Measurements from ENCODE around the gene ABCA6.
A peak's percentile ranks its signal among the peaks of the same experiment; 100 is the strongest.

ABCA6 gene, protein sequence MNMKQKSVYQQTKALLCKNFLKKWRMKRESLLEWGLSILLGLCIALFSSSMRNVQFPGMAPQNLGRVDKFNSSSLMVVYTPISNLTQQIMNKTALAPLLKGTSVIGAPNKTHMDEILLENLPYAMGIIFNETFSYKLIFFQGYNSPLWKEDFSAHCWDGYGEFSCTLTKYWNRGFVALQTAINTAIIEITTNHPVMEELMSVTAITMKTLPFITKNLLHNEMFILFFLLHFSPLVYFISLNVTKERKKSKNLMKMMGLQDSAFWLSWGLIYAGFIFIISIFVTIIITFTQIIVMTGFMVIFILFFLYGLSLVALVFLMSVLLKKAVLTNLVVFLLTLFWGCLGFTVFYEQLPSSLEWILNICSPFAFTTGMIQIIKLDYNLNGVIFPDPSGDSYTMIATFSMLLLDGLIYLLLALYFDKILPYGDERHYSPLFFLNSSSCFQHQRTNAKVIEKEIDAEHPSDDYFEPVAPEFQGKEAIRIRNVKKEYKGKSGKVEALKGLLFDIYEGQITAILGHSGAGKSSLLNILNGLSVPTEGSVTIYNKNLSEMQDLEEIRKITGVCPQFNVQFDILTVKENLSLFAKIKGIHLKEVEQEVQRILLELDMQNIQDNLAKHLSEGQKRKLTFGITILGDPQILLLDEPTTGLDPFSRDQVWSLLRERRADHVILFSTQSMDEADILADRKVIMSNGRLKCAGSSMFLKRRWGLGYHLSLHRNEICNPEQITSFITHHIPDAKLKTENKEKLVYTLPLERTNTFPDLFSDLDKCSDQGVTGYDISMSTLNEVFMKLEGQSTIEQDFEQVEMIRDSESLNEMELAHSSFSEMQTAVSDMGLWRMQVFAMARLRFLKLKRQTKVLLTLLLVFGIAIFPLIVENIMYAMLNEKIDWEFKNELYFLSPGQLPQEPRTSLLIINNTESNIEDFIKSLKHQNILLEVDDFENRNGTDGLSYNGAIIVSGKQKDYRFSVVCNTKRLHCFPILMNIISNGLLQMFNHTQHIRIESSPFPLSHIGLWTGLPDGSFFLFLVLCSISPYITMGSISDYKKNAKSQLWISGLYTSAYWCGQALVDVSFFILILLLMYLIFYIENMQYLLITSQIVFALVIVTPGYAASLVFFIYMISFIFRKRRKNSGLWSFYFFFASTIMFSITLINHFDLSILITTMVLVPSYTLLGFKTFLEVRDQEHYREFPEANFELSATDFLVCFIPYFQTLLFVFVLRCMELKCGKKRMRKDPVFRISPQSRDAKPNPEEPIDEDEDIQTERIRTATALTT (N-terminal part only)

DNA sequence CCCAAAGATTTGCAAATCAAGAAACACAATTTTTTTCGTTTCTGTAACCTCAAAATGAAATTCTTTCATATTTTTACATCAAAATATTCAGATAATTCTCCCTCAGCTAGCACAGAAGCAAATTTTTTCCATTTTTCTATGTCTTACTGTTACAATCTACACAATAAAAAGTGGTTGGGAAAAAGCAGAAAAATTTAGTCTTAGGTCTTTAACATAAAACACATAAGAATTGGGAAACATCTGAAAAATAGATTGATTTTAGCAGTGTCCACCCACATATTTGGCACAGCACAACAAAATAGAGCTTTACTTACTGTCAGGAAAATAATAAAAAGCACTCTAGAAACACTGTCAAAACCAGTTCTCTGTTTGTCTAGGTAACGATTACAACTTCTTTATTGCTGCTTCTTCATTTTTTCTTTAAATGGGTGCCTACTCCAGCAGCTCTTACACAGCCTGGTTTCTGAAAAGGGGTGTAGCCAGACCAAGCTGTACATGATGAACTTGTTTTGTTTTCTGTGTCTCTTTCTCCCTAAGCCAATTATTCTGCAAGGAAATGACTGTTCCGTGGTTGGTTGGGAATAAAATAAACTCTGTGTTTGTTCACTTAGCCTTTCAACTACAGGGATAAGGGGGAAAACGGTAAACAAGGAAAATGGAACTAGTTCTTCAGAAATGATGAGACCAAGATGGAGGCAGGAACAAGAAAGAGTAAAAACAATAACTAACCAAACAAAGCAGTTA lies at the start of gene ABCA6:
Gene ABCA6 (minus strand): TSS at position 465 of the 744 bp plus-strand sequence. CDS start 1,192 bp downstream, outside the sequence.
- H3K4me3 ChIP-seq (ENCODE audit: low read depth, low read length), result no peak within 1 kb of the TSS
- TF ChIP-seq, protein P1, sequence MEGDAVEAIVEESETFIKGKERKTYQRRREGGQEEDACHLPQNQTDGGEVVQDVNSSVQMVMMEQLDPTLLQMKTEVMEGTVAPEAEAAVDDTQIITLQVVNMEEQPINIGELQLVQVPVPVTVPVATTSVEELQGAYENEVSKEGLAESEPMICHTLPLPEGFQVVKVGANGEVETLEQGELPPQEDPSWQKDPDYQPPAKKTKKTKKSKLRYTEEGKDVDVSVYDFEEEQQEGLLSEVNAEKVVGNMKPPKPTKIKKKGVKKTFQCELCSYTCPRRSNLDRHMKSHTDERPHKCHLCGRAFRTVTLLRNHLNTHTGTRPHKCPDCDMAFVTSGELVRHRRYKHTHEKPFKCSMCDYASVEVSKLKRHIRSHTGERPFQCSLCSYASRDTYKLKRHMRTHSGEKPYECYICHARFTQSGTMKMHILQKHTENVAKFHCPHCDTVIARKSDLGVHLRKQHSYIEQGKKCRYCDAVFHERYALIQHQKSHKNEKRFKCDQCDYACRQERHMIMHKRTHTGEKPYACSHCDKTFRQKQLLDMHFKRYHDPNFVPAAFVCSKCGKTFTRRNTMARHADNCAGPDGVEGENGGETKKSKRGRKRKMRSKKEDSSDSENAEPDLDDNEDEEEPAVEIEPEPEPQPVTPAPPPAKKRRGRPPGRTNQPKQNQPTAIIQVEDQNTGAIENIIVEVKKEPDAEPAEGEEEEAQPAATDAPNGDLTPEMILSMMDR (IDR thresholded peaks at IDR 0.05; ENCODE audit: insufficient read depth, low read length, missing control alignments), result no peak
- CTCF ChIA-PET, result no interaction called here
- POLR2A ChIA-PET, result no interaction called here
- no peak for DNase-seq (ENCODE audit: low read depth, low spot score)

DNA sequence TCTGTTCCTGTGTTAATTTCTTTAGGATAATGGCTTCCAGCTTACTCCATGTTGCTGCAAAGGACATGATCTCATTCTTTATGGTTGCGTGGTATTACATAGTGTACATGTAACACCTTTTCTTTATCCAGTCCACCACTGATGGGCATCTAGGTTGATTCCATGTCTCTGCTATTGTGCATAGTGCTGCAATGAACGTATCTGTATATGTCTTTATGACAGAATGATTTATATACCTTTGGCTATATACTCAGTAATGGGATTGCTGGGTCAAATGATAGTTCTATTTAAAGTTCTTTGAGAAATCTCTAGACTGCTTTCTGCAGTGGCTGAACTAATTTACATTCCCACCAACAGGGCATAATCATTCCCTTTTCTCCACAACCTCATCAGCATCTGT lies 47.1 kb upstream of the ABCA6 start:
- CTCF ChIA-PET, result interaction anchor here (1.5 kb wide), 1 partner anchor 9 kb away, joined by 4 read pairs; no protein-coding TSS in a partner anchor
- no peak for DNase-seq (ENCODE audit: low read depth, low spot score)
- H3K4me3 ChIP-seq (ENCODE audit: low read depth, low read length), result no peak overlapping the region
- POLR2A ChIA-PET, result no interaction called here
- TF ChIP-seq, protein P1 (IDR thresholded peaks at IDR 0.05; ENCODE audit: insufficient read depth, low read length, missing control alignments), result no peak

DNA sequence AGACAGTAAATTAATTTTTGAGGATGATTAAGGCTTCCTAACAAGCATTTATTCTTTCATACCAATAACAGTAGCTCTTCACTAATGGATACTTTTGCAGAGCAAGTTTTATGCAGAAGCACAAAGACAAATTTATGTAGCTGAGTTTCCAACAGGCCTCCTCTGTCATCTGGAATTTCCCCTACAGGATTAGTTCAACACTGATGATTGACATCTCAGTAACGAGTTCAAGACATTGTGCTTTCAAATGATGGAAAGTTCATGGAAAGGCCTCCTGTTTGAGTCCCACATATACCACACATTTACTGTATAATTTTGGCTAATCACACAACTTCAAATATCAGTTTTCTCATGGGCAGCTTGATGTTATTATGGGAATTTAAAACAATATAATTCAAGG lies 46.4 kb upstream of the ABCA6 start:
- POLR2A ChIA-PET, result no interaction called here
- H3K4me3 ChIP-seq (ENCODE audit: low read depth, low read length), result no peak overlapping the region
- TF ChIP-seq, protein P1 (IDR thresholded peaks at IDR 0.05; ENCODE audit: insufficient read depth, low read length, missing control alignments), result no peak
- CTCF ChIA-PET, result no interaction called here
- no peak for DNase-seq (ENCODE audit: low read depth, low spot score)

DNA sequence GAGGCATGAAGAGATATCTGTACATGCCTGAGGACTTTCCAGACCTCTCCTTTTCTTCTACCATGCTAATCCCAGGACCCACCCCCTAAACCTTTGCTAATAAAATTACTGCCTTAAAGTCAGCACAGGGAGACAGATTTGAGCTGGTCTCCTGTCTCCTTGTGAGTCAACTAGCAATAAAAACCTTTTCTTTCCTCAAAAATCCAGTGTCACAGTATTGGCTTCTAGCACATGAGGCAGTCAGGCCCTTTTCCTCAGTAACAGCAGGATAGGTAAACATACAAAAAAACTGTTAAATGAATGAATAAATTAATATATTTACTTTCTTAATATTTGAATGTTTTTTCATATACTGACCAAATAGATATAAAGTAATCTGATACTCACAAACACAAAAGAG lies 45.6 kb upstream of the ABCA6 start:
- H3K4me3 ChIP-seq (ENCODE audit: low read depth, low read length), result no peak overlapping the region
- ChIA-PET CTCF (no interaction called here), POLR2A (no interaction called here)
- no peak for DNase-seq (ENCODE audit: low read depth, low spot score)
- TF ChIP-seq, protein P1 (IDR thresholded peaks at IDR 0.05; ENCODE audit: insufficient read depth, low read length, missing control alignments), result no peak

DNA sequence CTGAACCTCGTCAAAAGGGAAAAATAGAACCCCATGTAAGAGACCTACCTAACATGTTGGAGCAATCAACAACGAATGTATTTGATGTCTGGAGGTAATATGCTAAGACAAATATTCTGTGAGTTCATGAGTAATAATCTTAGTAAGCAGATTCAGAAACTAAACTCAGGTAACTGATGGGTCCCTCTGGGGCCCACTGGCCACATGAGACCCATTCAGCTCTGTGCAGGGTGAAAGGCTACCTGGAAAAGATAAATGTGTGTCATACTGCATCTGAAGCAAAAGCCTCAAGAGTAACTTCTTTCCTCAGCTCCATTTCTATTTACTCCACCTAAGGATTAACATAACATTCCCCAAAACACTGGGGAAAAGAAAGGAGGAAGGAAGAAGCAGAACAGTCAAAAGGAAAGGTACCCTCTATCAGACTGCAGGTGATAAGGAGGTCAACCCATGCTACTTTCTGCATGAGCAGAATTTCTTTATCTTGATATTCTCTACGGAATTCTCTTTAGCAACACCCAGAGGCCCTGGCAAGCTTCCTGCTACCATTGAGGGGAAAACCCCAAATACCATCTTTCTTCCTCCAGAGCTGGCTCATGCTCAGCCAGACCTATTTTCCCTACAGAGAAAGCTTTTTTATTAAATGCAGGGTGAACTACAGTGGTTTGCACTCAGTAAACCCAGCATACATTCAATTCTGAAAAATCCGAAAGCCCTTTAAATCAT lies 37.7 kb upstream of the ABCA6 start:
- DNase-seq (ENCODE audit: low read depth, low spot score), result peak; percentile 33
- ChIA-PET CTCF (interaction anchor here (1.2 to 2.0 kb wide), 2 partner anchors 10 to 408 kb away, joined by 3 to 4 read pairs; no protein-coding TSS in a partner anchor), POLR2A (no interaction called here)
- H3K4me3 ChIP-seq (ENCODE audit: low read depth, low read length), result no peak overlapping the region
- TF ChIP-seq, protein P1 (IDR thresholded peaks at IDR 0.05; ENCODE audit: insufficient read depth, low read length, missing control alignments), result no peak
